K562 (cell line): Measurements from ENCODE around the gene ADSS1. TPM values are rescaled to one million over a fixed set of nuclear protein-coding genes. Genes with fewer than 3 reads are reported as not detected.

Experiments
- ATAC-seq: fragments of 200-7000 bp; cut with Tn5 transposase; 3 replicates; pipeline ENCODE4 v1.9.1; 2020; ENCODE audit warnings: moderate library complexity
- BruUV-seq: library from RNA; stranded (reverse); fragments of 400-500 nt; replicated peaks from 2 replicates; lab custom pipeline; 2021; lab: Mats Ljungman, UMichigan
- CTCF ChIA-PET: fragments of 300-600 bp; formaldehyde crosslinking; extraction: SDS; loops from one replicate; lab custom pipeline; 2021; ENCODE audit warnings: low intra/inter-chr PET ratio; lab: Yijun Ruan, JAX
- POLR2A ChIA-PET: fragments of 300-600, 350-650 bp; sonication (Branson Sonifier 250); formaldehyde crosslinking; extraction: SDS; loops from one replicate; lab custom pipeline; 2021; ENCODE audit warnings: antibody characterized with exemption, inconsistent platforms; lab: Yijun Ruan, JAX
- DNase-seq, 4 experiments: peaks; one replicate each; pipeline versions ENCODE4 v3.0.0 to v3.0.0-alpha.2; 2011 to 2018; ENCODE audit warnings: low spot score in 3 of 4, mixed read lengths in 3 of 4; ENCODE audit errors: extremely low read depth in 1 of 4
- FAIRE-seq: peaks from 2 replicates; lab custom pipeline; 2011; peaks lifted over from hg19 to GRCh38; lab: Jason Lieb, UNC
- H2AFZ ChIP-seq: 2 replicates; pipeline ENCODE4 v1.6.0; 2011; ENCODE audit warnings: low read depth, low read length, control low read depth, inconsistent platforms
- H3K27ac ChIP-seq: fragments of 200-600 bp; 3 replicates; pipeline ENCODE4 v1.8.0; 2011; ENCODE audit warnings: low read depth, mild to moderate bottlenecking, control low read depth, inconsistent platforms, low read length, moderate library complexity, mixed read lengths; ENCODE audit errors: extremely low read depth
- H3K27me3 ChIP-seq, 2 experiments: fragments of 300-600 bp in 1 of 2; 2 replicates in 1 of 2; 3 replicates in 1 of 2; pipeline versions ENCODE4 v1.6.0 to v1.8.0; 2011; ENCODE audit warnings: inconsistent platforms in 2 of 2, low read length in 2 of 2, mild to moderate bottlenecking in 1 of 2, mixed read lengths in 1 of 2, moderate library complexity in 1 of 2; ENCODE audit not compliant: control insufficient read depth in 2 of 2, insufficient read depth in 2 of 2
- H3K36me3 ChIP-seq: fragments of 300-600 bp; 3 replicates; pipeline ENCODE4 v1.8.0; 2011; ENCODE audit warnings: mild to moderate bottlenecking, low read length, inconsistent platforms; ENCODE audit not compliant: control insufficient read depth, insufficient read depth
- H3K4me1 ChIP-seq, 2 experiments: fragments of 200-600 bp in 1 of 2; replicated peaks in 1 of 2; 2 replicates in 1 of 2; 3 replicates in 1 of 2; pipeline versions ENCODE4 v1.5.1 to v1.8.0; 2011; ENCODE audit warnings: inconsistent platforms in 2 of 2, low read length in 2 of 2, mild to moderate bottlenecking in 1 of 2, mixed read lengths in 1 of 2, moderate library complexity in 1 of 2; ENCODE audit not compliant: control insufficient read depth in 2 of 2, insufficient read depth in 2 of 2
- H3K4me2 ChIP-seq: 2 replicates; pipeline ENCODE4 v1.6.1; 2011; ENCODE audit warnings: low read length, control low read depth, inconsistent platforms, mixed read lengths; ENCODE audit not compliant: insufficient read depth
- H3K4me3 ChIP-seq: fragments of 200-600 bp; sonication (generic), shearing (Covaris generic); 2 replicates; pipeline ENCODE4 v1.5.1; 2016; ENCODE audit warnings: control low read depth, inconsistent platforms
- H3K79me2 ChIP-seq: fragments of 200-600 bp; 3 replicates; pipeline ENCODE4 v1.8.0; 2011; ENCODE audit warnings: low read length, inconsistent platforms; ENCODE audit not compliant: control insufficient read depth, insufficient read depth
- H3K9ac ChIP-seq, 2 experiments: 2 replicates each; pipeline versions ENCODE4 v1.6.0 to v1.6.1; 2011; ENCODE audit warnings: low read depth in 2 of 2, low read length in 2 of 2, control low read depth in 1 of 2, inconsistent platforms in 1 of 2, mild to moderate bottlenecking in 1 of 2, mixed read lengths in 1 of 2; ENCODE audit not compliant: insufficient read depth in 1 of 2
- H3K9me1 ChIP-seq: one replicate; pipeline ENCODE4 v1.6.0; 2011; ENCODE audit warnings: inconsistent platforms, mild to moderate bottlenecking, low read length, moderate library complexity; ENCODE audit not compliant: control insufficient read depth, insufficient read depth
- H3K9me3 ChIP-seq: replicated peaks from 2 replicates; pipeline ENCODE4 v1.5.1; 2011; ENCODE audit warnings: low read depth, low read length, inconsistent platforms; ENCODE audit not compliant: control insufficient read depth, insufficient read depth
- H4K20me1 ChIP-seq: replicated peaks from 2 replicates; pipeline ENCODE4 v1.6.1; 2011; ENCODE audit warnings: low read length, inconsistent platforms, mixed read lengths; ENCODE audit not compliant: control insufficient read depth, insufficient read depth
- ATF6 ChIP-seq: sonication (generic); formaldehyde crosslinking; IDR thresholded peaks from 2 replicates; pipeline ENCODE4 v1.4.0; 2020; ENCODE audit warnings: mild to moderate bottlenecking, missing genetic modification reagents
- KLF10 ChIP-seq: fragments of 250-450 bp; sonication (Bioruptor Pico); IDR thresholded peaks from 2 replicates; pipeline ENCODE4 v1.6.1; 2021; ENCODE audit warnings: matching md5 sums
- MCM3 ChIP-seq: fragments of 450-650 bp; IDR thresholded peaks from 2 replicates; pipeline ENCODE4 v1.6.1; 2016
- PRDM10 ChIP-seq: fragments of 450-650 bp; IDR thresholded peaks from 2 replicates; pipeline ENCODE4 v1.6.1; 2018; ENCODE audit not compliant: partially characterized antibody
- SREBF2 ChIP-seq: sonication (generic); formaldehyde crosslinking; IDR thresholded peaks from 2 replicates; pipeline ENCODE4 v1.4.0; 2020; ENCODE audit warnings: mild to moderate bottlenecking, missing genetic modification reagents
- ZNF133 ChIP-seq: fragments of 250-450 bp; sonication (Bioruptor Pico); IDR thresholded peaks from 2 replicates; pipeline ENCODE4 v1.4.0; 2020; ENCODE audit warnings: mild to moderate bottlenecking
- ZNF764 ChIP-seq: fragments of 250-450 bp; sonication (Bioruptor Pico); IDR thresholded peaks from 2 replicates; pipeline ENCODE4 v1.4.0; 2020; ENCODE audit warnings: low read depth, mild to moderate bottlenecking, moderate library complexity
- WGBS: fragments of 100-300 bp; shearing (Covaris generic); methylation state at CpG from one replicate; pipeline ENCODE4 v1.1.6; 2016; ENCODE audit warnings: low coverage, mixed read lengths; ENCODE audit not compliant: insufficient coverage; ENCODE audit errors: missing lambda C conversion rate; 5-methylcytosine and 5-hydroxymethylcytosine counted together
- in situ Hi-C: fragments of 300-500 bp; cut with MboI; formaldehyde crosslinking; loops from 4 replicates; pipeline ENCODE4 v1.15.0; 2018; ENCODE audit warnings: inconsistent platforms, mixed read lengths
- intact Hi-C: fragments of 100-400 bp; cut with micrococcal nuclease; formaldehyde crosslinking; loops from 2 replicates; pipeline ENCODE4 v1.14.2; 2022
- polyA plus RNA-seq, 8 experiments: library from polyadenylated mRNA; depleted of rRNA in 4 of 8; stranded (reverse) in 5 of 8; unstranded in 3 of 8; fragments of >200 nt; fragmentation: Nextera tagmentation in 2 of 8; fragmentation: Illumina TruSeq in 1 of 8; extraction: Ambion mirVana in 2 of 8; extraction: Trizol in 1 of 8; gene quantifications; 2 replicates each; pipeline versions ENCODE4 v1.2.1 to v1.2.3, GENCODE V29; 2011 to 2014; ENCODE audit warnings: inconsistent platforms in 1 of 8, missing spikeins in 1 of 8
- total RNA-seq, 7 experiments: library from RNA; depleted of rRNA in 6 of 7; stranded (reverse); fragments of >200 nt in 6 of 7; fragmentation: Illumina TruSeq in 2 of 7; extraction: Trizol in 2 of 7; gene quantifications; 2 replicates each; pipeline versions ENCODE4 v1.2.1 to v1.2.3, GENCODE V29; 2011 to 2021; ENCODE audit warnings: low replicate concordance in 1 of 7

ADSS1 gene
- total and polyA plus RNA-seq, 9 of the 15 experiments (the other 6 are each of a cell fraction or from before 2014, with no cell fraction given), result 0.53 to 5.9 (median 3.9) TPM

DNA sequence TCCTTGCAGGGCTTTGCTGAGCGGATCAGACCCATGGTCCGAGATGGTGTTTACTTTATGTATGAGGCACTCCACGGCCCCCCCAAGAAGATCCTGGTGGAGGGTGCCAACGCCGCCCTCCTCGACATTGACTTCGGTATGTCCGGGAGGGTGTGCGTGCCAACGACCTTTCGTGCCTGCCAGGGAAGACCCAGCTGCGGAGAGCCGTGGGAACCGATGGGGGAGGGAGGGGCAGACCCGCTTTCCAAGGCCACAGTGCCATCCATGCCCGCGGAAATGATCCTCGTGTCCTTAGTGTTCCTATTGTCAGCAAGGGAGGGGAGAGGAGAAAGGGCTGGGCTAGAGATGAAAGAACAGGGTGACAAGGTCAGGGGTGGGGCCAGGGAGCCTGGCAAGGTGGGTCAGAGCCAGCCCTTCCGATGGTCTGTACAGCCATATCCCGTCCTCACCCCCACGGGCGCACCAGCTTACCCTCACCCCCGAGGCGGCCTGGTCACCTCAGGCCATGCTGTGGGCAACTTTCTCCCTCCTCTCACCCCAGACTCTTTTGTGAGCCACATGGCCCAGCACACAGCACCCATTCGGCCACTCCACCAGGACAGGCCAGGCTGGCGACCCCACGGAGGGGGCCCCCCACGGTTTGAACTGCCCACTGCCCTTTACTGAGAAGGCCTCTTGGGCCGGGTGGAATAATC, 17.2 kb downstream of the ADSS1 start:
- DNase-seq (no peak), FAIRE-seq (no peak), ATAC-seq (no peak)
- Histone ChIP-seq H3K36me3 (no peaks in the 10 kb centered on the region), H2AFZ (no peak overlapping the region), H3K9me3 (no peaks in the 10 kb centered on the region), H3K9ac (no peak overlapping the region; a peak in 2 of 4 replicates), H3K27ac (no peak overlapping the region), H3K27me3 (no peaks in the 10 kb centered on the region), H3K79me2 (no peaks in the 10 kb centered on the region), H3K9me1 (no peaks in the 10 kb centered on the region), H3K4me3 (no peak overlapping the region), H3K4me1 (peaks cover 0 to 26% of the 10 kb centered on the region in 2 experiments; a peak in 2 of 5 replicates), H3K4me2 (no peak overlapping the region), H4K20me1 (no peaks in the 10 kb centered on the region)
- in situ Hi-C loops, result no loop called here
- ChIA-PET POLR2A (interaction anchor here (1.9 kb wide), 1 partner anchor 11 kb away, joined by 6 read pairs; the partner anchor contains the start of gene SIVA1), CTCF (no interaction called here)
- intact Hi-C loops, result no loop called here
- no peak for TF ChIP-seq ATF6 (CRISPR knock-in tag)
- no peak for TF ChIP-seq PRDM10
- no peak for TF ChIP-seq ZNF133 (CRISPR knock-in tag)
- no peak for TF ChIP-seq ZNF764
- no peak for TF ChIP-seq MCM3
- no peak for TF ChIP-seq SREBF2 (CRISPR knock-in tag)
- TF ChIP-seq KLF10 (CRISPR knock-in tag), result no peak
- BruUV-seq, result no TSS peak
- 61% methylated on average over 10 of the region's 29 CpGs for WGBS
